GM12878 (cell line): ENCODE data around the gene MAPK8. TPM values are rescaled to one million over a fixed set of nuclear protein-coding genes. Genes with fewer than 3 reads are reported as not detected.

Experiments
- ATAC-seq: fragments of 200-7000 bp; cut with Tn5 transposase; 3 replicates; pipeline ENCODE4 v1.9.1; 2020; ENCODE audit warnings: mild to moderate bottlenecking, moderate library complexity
- BruUV-seq: library from RNA; stranded (reverse); fragments of 400-500 nt; replicated peaks from 2 replicates; lab custom pipeline; 2021; lab: Mats Ljungman, UMichigan
- CTCF ChIA-PET: fragments of 300-600 bp; sonication (Branson Sonifier 250); formaldehyde crosslinking; extraction: SDS; loops from one replicate; lab custom pipeline; 2021; ENCODE audit warnings: inconsistent platforms; lab: Yijun Ruan, JAX
- POLR2A ChIA-PET: fragments of 350-600 bp; formaldehyde crosslinking; extraction: SDS; loops from one replicate; lab custom pipeline; 2021; ENCODE audit warnings: inconsistent platforms; lab: Charles Lee
- RAD21 ChIA-PET: fragments of 300-600 bp; sonication (Branson Sonifier 250); formaldehyde crosslinking; loops from one replicate; lab custom pipeline; 2023; ENCODE audit warnings: antibody characterized with exemption; ENCODE audit not compliant: unreplicated experiment; lab: Charles Lee
- SMC1A ChIA-PET: fragments of 300-600 bp; sonication (Branson Sonifier 250); formaldehyde crosslinking; loops from one replicate; lab custom pipeline; 2023; ENCODE audit not compliant: unreplicated experiment, uncharacterized antibody; lab: Charles Lee
- DNase-seq: peaks from one replicate; pipeline ENCODE4 v3.0.0-alpha.2; 2011; ENCODE audit warnings: low read depth, low spot score
- FAIRE-seq: peaks from 3 replicates; lab custom pipeline; 2011; peaks lifted over from hg19 to GRCh38; lab: Jason Lieb, UNC
- H2AFZ ChIP-seq: 2 replicates; pipeline ENCODE4 v1.6.0; 2011; ENCODE audit warnings: low read depth, low read length, control low read depth; ENCODE audit not compliant: control insufficient read depth
- H3K27ac ChIP-seq: 2 replicates; pipeline ENCODE4 v1.5.1; 2011; ENCODE audit warnings: control low read depth; ENCODE audit not compliant: control insufficient read depth, insufficient read depth
- H3K27me3 ChIP-seq, 2 experiments: replicated peaks in 1 of 2; 2 replicates each; pipeline versions ENCODE4 v1.6.0 to v1.6.1; 2011; ENCODE audit warnings: low read length in 1 of 2; ENCODE audit not compliant: control insufficient read depth in 2 of 2, insufficient read depth in 2 of 2
- H3K36me3 ChIP-seq, 2 experiments: 2 replicates each; pipeline ENCODE4 v1.5.1; 2011; ENCODE audit warnings: low read length in 1 of 2; ENCODE audit not compliant: control insufficient read depth in 2 of 2, insufficient read depth in 2 of 2
- H3K4me1 ChIP-seq: 2 replicates; pipeline ENCODE4 v1.6.1; 2011; ENCODE audit warnings: mild to moderate bottlenecking, low read length, moderate library complexity, mixed read lengths; ENCODE audit not compliant: control insufficient read depth, insufficient read depth
- H3K4me2 ChIP-seq: 2 replicates; pipeline ENCODE4 v1.6.0; 2011; ENCODE audit warnings: control low read depth; ENCODE audit not compliant: control insufficient read depth, insufficient read depth
- H3K4me3 ChIP-seq: fragments of 200-600 bp; sonication (generic); 2 replicates; pipeline ENCODE4 v1.5.1; 2016
- H3K79me2 ChIP-seq: 2 replicates; pipeline ENCODE4 v1.6.0; 2011; ENCODE audit warnings: low read length; ENCODE audit not compliant: control insufficient read depth, insufficient read depth
- H3K9ac ChIP-seq: 2 replicates; pipeline ENCODE4 v1.8.0; 2011; ENCODE audit warnings: low read length, control low read depth, mixed read lengths; ENCODE audit not compliant: control insufficient read depth, insufficient read depth
- H3K9me3 ChIP-seq: replicated peaks from 3 replicates; pipeline ENCODE4 v1.5.1; 2011; ENCODE audit warnings: mild to moderate bottlenecking, low read length; ENCODE audit not compliant: control insufficient read depth, insufficient read depth
- H4K20me1 ChIP-seq: 2 replicates; pipeline ENCODE4 v1.6.0; 2011; ENCODE audit not compliant: control insufficient read depth, insufficient read depth
- BMI1 ChIP-seq: fragments of 450-650 bp; IDR thresholded peaks from 2 replicates; pipeline ENCODE4 v1.6.1; 2016; ENCODE audit warnings: mild to moderate bottlenecking, moderate library complexity, borderline replicate concordance
- BRCA1 ChIP-seq: IDR thresholded peaks from 2 replicates; pipeline ENCODE4 v1.6.1; 2011; ENCODE audit warnings: low read depth, low read length, improper control_type of control experiment
- CREM ChIP-seq: IDR thresholded peaks from 2 replicates; pipeline ENCODE4 v1.6.1; 2014; ENCODE audit warnings: antibody characterized with exemption, low read depth
- KAT2A ChIP-seq: conservative IDR thresholded peaks from 2 replicates; pipeline ENCODE4 v1.6.1; 2011; ENCODE audit warnings: low read depth, low read length; ENCODE audit not compliant: control insufficient read depth
- MYB ChIP-seq: fragments of 150-350 bp; IDR thresholded peaks from 2 replicates; pipeline ENCODE4 v1.6.1; 2014; ENCODE audit warnings: mild to moderate bottlenecking, low read depth, low read length, borderline replicate concordance
- PAX8 ChIP-seq: fragments of 450-650 bp; IDR thresholded peaks from 2 replicates; pipeline ENCODE4 v1.6.1; 2017; ENCODE audit warnings: mild to moderate bottlenecking, moderate library complexity
- POLR2AphosphoS2 ChIP-seq: IDR thresholded peaks from 2 replicates; pipeline ENCODE4 v1.6.1; 2011; ENCODE audit warnings: low read depth, mild to moderate bottlenecking, low read length, improper control_type of control experiment, moderate library complexity
- SMC3 ChIP-seq: IDR thresholded peaks from 2 replicates; pipeline ENCODE4 v1.6.1; 2011; ENCODE audit warnings: low read length, improper control_type of control experiment, borderline replicate concordance
- SP1 ChIP-seq: IDR thresholded peaks from one replicate; pipeline ENCODE4 v1.6.1; 2011; ENCODE audit warnings: low read depth, low read length
- ZNF622 ChIP-seq: fragments of 450-650 bp; IDR thresholded peaks from 2 replicates; pipeline ENCODE4 v1.6.1; 2017; ENCODE audit warnings: mild to moderate bottlenecking, inconsistent platforms
- ZZZ3 ChIP-seq: IDR thresholded peaks from 2 replicates; pipeline ENCODE4 v1.6.1; 2011; ENCODE audit warnings: low read depth; ENCODE audit not compliant: control insufficient read depth, insufficient read length
- WGBS: methylation state at CpG from one replicate; pipeline ENCODE4 v1.1.6; 2016; ENCODE audit warnings: low lambda C conversion rate; ENCODE audit not compliant: insufficient replicate concordance, insufficient coverage; ENCODE audit errors: missing lambda C conversion rate; 5-methylcytosine and 5-hydroxymethylcytosine counted together
- in situ Hi-C: fragments of 300-500 bp; cut with MboI; formaldehyde crosslinking; loops from 9 replicates; pipeline ENCODE4 v1.14.3; 2018; ENCODE audit warnings: mixed read lengths
- intact Hi-C: fragments of 100-400 bp; cut with micrococcal nuclease; formaldehyde crosslinking; loops from one replicate; pipeline ENCODE4 v1.14.2; 2022; ENCODE audit not compliant: unreplicated experiment
- polyA plus RNA-seq, 11 experiments: library from polyadenylated mRNA; depleted of rRNA in 4 of 11; unstranded in 6 of 11; stranded (reverse) in 5 of 11; fragments of >200 nt; fragmentation: Nextera tagmentation in 4 of 11; fragmentation: Illumina TruSeq in 1 of 11; extraction: Ambion mirVana in 4 of 11; extraction: Trizol in 1 of 11; gene quantifications; 1 replicate in 1 of 11; 2 replicates in 10 of 11; pipeline versions ENCODE4 v1.2.1 to v1.2.3, GENCODE V29; 2011 to 2016; ENCODE audit warnings: inconsistent platforms in 2 of 11, missing spikeins in 2 of 11, low read depth in 1 of 11
- total RNA-seq, 4 experiments: library from RNA; depleted of rRNA in 3 of 4; stranded (reverse); fragments of >200 nt in 3 of 4; fragmentation: Illumina TruSeq in 1 of 4; extraction: Trizol in 1 of 4; gene quantifications; 2 replicates each; pipeline versions ENCODE4 v1.2.1 to v1.2.3, GENCODE V29; 2013 to 2021
- TF ChIP-seq, protein P1 (sequence below): fragments of 450-650 bp; IDR thresholded peaks from 2 replicates; pipeline ENCODE4 v1.6.1; 2018; ENCODE audit warnings: borderline replicate concordance, mild to moderate bottlenecking; ENCODE audit not compliant: partially characterized antibody

The MAPK8 gene
- total and polyA plus RNA-seq, 10 of the 15 experiments (the other 5 are each of a cell fraction or from before 2014, with no cell fraction given): 3.9 to 102 (median 40.0) TPM

DNA sequence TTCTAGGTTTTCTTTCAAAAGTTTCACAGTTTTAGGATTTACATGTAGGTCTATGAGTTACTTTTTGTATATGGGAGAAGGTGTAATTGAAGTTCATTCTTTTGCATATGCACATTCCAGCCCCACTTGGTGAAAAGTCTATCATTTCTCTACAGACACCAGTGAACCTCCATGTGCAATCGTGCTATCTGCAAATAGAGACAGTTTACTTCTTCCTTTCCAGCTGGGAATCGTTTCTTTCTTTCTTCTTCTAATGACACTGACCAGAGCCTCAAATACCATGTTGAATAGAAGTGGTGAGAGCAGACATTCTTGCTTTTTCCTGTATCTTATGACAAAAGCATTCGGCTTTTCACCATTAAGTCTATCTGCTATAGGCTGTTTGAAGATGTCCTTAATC lies 175.7 kb downstream of the MAPK8 start:
- WGBS: 30% methylated on average over 3 of the region's 3 CpGs
- RAD21 ChIA-PET: no interaction called here
- no peak for DNase-seq
- Histone ChIP-seq H3K4me2 (no peak overlapping the region), H3K27ac (no peak overlapping the region)
- no peak for TF ChIP-seq BMI1
- TF ChIP-seq, all 136 proteins: peak for 0
- intact Hi-C loops (loop anchor here (5.0 kb wide), 1 partner anchor 45 kb away; no protein-coding TSS in a partner anchor), in situ Hi-C loops (no loop called here)
- Histone ChIP-seq H2AFZ (no peak overlapping the region), H3K4me1 (no peaks in the 10 kb centered on the region), H3K4me3 (no peak overlapping the region), H3K27me3 (no peaks in the 10 kb centered on the region; a peak in 2 of 4 replicates), H3K79me2 (no peaks in the 10 kb centered on the region), H3K9ac (no peak overlapping the region), H3K9me3 (no peaks in the 10 kb centered on the region), H3K36me3 (no peaks in the 10 kb centered on the region), H4K20me1 (no peaks in the 10 kb centered on the region)
- BruUV-seq: no TSS peak
- CTCF ChIA-PET: no interaction called here
- FAIRE-seq: no peak
- SMC1A ChIA-PET: no interaction called here
- no peak for ATAC-seq
- POLR2A ChIA-PET: no interaction called here

DNA sequence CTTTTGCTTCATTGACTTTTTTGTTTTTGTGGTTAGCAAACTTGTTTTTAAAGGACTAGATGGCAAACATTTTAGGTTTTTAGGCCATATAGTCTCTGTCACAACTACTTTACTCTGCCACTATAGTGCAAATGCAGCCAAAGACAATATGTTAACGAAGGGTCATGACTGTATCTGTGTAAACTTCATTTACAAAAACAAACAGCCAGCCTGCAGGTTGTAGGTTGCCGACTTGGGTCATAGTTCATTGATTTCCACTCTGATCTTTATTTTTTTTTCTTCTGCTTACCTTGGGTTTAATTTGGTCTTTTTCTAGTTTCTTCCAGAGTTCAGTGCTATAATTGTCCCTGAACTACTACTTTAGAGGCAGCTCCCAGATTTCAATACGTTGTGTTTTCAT lies 178.4 kb downstream of the MAPK8 start:
- FAIRE-seq: no peak
- no peaks in the 10 kb centered on the region for H3K79me2 ChIP-seq
- no TSS peak for BruUV-seq

More for the DNA sequence above, 178.4 kb downstream of the MAPK8 start:
- ATAC-seq (no peak), DNase-seq (no peak)
- Histone ChIP-seq H3K4me3 (no peak overlapping the region), H3K4me2 (no peak overlapping the region), H3K27me3 (peaks cover 0 to 3% of the 10 kb centered on the region in 2 experiments; a peak in 2 of 4 replicates), H3K9me3 (no peaks in the 10 kb centered on the region), H3K4me1 (no peaks in the 10 kb centered on the region), H2AFZ (no peak overlapping the region), H3K36me3 (no peaks in the 10 kb centered on the region), H4K20me1 (no peaks in the 10 kb centered on the region), H3K9ac (no peak overlapping the region), H3K27ac (no peak overlapping the region)
- POLR2A ChIA-PET: no interaction called here
- WGBS: 24% methylated on average over 3 of the region's 3 CpGs
- intact Hi-C loops: loop anchor here (5.0 kb wide), 1 partner anchor 42 kb away; no protein-coding TSS in a partner anchor
- RAD21 ChIA-PET: no interaction called here
- CTCF ChIA-PET: no interaction called here
- in situ Hi-C loops: no loop called here
- TF ChIP-seq SP1 (no peak), SMC3 (no peak), PAX8 (no peak), BRCA1 (no peak), ZZZ3 (no peak), ZNF622 (no peak), POLR2AphosphoS2 (no peak), MYB (no peak), KAT2A (no peak), CREM (no peak)
- TF ChIP-seq, protein P1, sequence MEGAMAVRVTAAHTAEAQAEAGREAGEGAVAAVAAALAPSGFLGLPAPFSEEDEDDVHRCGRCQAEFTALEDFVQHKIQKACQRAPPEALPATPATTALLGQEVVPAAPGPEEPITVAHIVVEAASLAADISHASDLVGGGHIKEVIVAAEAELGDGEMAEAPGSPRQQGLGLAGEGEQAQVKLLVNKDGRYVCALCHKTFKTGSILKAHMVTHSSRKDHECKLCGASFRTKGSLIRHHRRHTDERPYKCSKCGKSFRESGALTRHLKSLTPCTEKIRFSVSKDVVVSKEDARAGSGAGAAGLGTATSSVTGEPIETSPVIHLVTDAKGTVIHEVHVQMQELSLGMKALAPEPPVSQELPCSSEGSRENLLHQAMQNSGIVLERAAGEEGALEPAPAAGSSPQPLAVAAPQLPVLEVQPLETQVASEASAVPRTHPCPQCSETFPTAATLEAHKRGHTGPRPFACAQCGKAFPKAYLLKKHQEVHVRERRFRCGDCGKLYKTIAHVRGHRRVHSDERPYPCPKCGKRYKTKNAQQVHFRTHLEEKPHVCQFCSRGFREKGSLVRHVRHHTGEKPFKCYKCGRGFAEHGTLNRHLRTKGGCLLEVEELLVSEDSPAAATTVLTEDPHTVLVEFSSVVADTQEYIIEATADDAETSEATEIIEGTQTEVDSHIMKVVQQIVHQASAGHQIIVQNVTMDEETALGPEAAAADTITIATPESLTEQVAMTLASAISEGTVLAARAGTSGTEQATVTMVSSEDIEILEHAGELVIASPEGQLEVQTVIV: no peak
- SMC1A ChIA-PET: no interaction called here
